HEK293 (cell line): ENCODE results near the gene NIN.
A peak's percentile ranks its signal among the peaks of the same experiment; 100 is the strongest.

Experiments used
- CTCF ChIA-PET: fragments of 350-600 bp; formaldehyde crosslinking; extraction: SDS; loops from one replicate; lab custom pipeline; 2021; ENCODE audit warnings: antibody characterized with exemption; lab: Yijun Ruan, JAX
- POLR2A ChIA-PET: fragments of 300-600 bp; formaldehyde crosslinking; extraction: SDS; loops from one replicate; lab custom pipeline; 2020; ENCODE audit warnings: antibody characterized with exemption, inconsistent platforms; lab: Yijun Ruan, JAX
- H3K27ac ChIP-seq: fragments of 200-500 bp; sonication (Bioruptor generic); 2 replicates; pipeline ENCODE4 v1.5.1; 2014; ENCODE audit warnings: low read depth, low read length, control low read depth, inconsistent platforms; ENCODE audit errors: extremely low read depth
- H3K36me3 ChIP-seq, 2 experiments: fragments of 200-500 bp in 1 of 2; sonication (Bioruptor generic) in 1 of 2; 1 replicate in 1 of 2; 2 replicates in 1 of 2; pipeline ENCODE4 v1.5.1; 2014 to 2017; ENCODE audit warnings: inconsistent platforms in 2 of 2, low read length in 2 of 2; ENCODE audit not compliant: control insufficient read depth in 2 of 2, insufficient read depth in 1 of 2
- H3K4me1 ChIP-seq: fragments of 200-500 bp; sonication (Bioruptor generic); 2 replicates; pipeline ENCODE4 v1.5.1; 2014; ENCODE audit warnings: mild to moderate bottlenecking, low read length, inconsistent platforms; ENCODE audit not compliant: control insufficient read depth, insufficient read depth
- H3K4me3 ChIP-seq: 2 replicates; pipeline ENCODE4 v1.5.1; 2011; ENCODE audit warnings: low read depth, mild to moderate bottlenecking, control low read depth, low read length, moderate library complexity
- H3K9me3 ChIP-seq: fragments of 200-500 bp; sonication (Bioruptor generic); 2 replicates; pipeline ENCODE4 v1.5.1; 2014; ENCODE audit warnings: low read depth, low read length, inconsistent platforms; ENCODE audit not compliant: control insufficient read depth, insufficient read depth
- BCL11A ChIP-seq: fragments of 450-650 bp; formaldehyde crosslinking; IDR thresholded peaks from 2 replicates; pipeline ENCODE4 v1.5.1; 2016; ENCODE audit warnings: low read depth, missing biosample characterization, missing genetic modification characterization
- EGR2 ChIP-seq: fragments of 450-650 bp; formaldehyde crosslinking; IDR thresholded peaks from 2 replicates; pipeline ENCODE4 v1.5.1; 2016; ENCODE audit warnings: low read depth, missing biosample characterization, missing genetic modification characterization
- GLI4 ChIP-seq: fragments of 450-650 bp; formaldehyde crosslinking; IDR thresholded peaks from 2 replicates; pipeline ENCODE4 v1.5.1; 2016; ENCODE audit warnings: missing biosample characterization, missing genetic modification characterization
- KLF1 ChIP-seq: fragments of 450-650 bp; formaldehyde crosslinking; IDR thresholded peaks from 2 replicates; pipeline ENCODE4 v1.5.1; 2016; ENCODE audit warnings: missing biosample characterization, missing genetic modification characterization
- OVOL3 ChIP-seq: fragments of 450-650 bp; formaldehyde crosslinking; IDR thresholded peaks from 2 replicates; pipeline ENCODE4 v1.5.1; 2016; ENCODE audit warnings: missing biosample characterization, missing genetic modification characterization
- SP2 ChIP-seq: fragments of 450-650 bp; formaldehyde crosslinking; IDR thresholded peaks from 2 replicates; pipeline ENCODE4 v1.5.1; 2016; ENCODE audit warnings: missing biosample characterization, missing genetic modification characterization
- SP7 ChIP-seq: fragments of 450-650 bp; formaldehyde crosslinking; IDR thresholded peaks from 2 replicates; pipeline ENCODE4 v1.5.1; 2016; ENCODE audit warnings: missing biosample characterization, missing genetic modification characterization
- ZBTB6 ChIP-seq: fragments of 450-650 bp; formaldehyde crosslinking; IDR thresholded peaks from 2 replicates; pipeline ENCODE4 v1.5.1; 2017; ENCODE audit warnings: missing biosample characterization, missing genetic modification characterization
- ZBTB7A ChIP-seq: fragments of 450-650 bp; formaldehyde crosslinking; IDR thresholded peaks from 2 replicates; pipeline ENCODE4 v1.5.1; 2016; ENCODE audit warnings: low read depth, missing biosample characterization, missing genetic modification characterization
- ZFHX2 ChIP-seq: fragments of 450-650 bp; formaldehyde crosslinking; conservative IDR thresholded peaks from 2 replicates; pipeline ENCODE4 v1.5.1; 2016; ENCODE audit warnings: missing biosample characterization, missing genetic modification characterization
- ZNF121 ChIP-seq: fragments of 450-650 bp; formaldehyde crosslinking; IDR thresholded peaks from 2 replicates; pipeline ENCODE4 v1.5.1; 2016; ENCODE audit warnings: missing biosample characterization, missing genetic modification characterization
- ZNF133 ChIP-seq: fragments of 450-650 bp; formaldehyde crosslinking; IDR thresholded peaks from 2 replicates; pipeline ENCODE4 v1.5.1; 2016; ENCODE audit warnings: missing biosample characterization, missing genetic modification characterization
- ZNF140 ChIP-seq: fragments of 450-650 bp; formaldehyde crosslinking; IDR thresholded peaks from 2 replicates; pipeline ENCODE4 v1.5.1; 2016; ENCODE audit warnings: missing biosample characterization, missing genetic modification characterization
- ZNF155 ChIP-seq: fragments of 450-650 bp; formaldehyde crosslinking; IDR thresholded peaks from 2 replicates; pipeline ENCODE4 v1.5.1; 2016; ENCODE audit warnings: missing biosample characterization, missing genetic modification characterization
- ZNF174 ChIP-seq: fragments of 450-650 bp; formaldehyde crosslinking; IDR thresholded peaks from 2 replicates; pipeline ENCODE4 v1.5.0; 2017; ENCODE audit warnings: missing biosample characterization, mild to moderate bottlenecking, missing genetic modification characterization
- ZNF354C ChIP-seq: fragments of 450-650 bp; formaldehyde crosslinking; IDR thresholded peaks from 2 replicates; pipeline ENCODE4 v1.5.1; 2016; ENCODE audit warnings: missing biosample characterization, missing genetic modification characterization, low read depth, borderline replicate concordance
- ZNF426 ChIP-seq: fragments of 450-650 bp; formaldehyde crosslinking; IDR thresholded peaks from 2 replicates; pipeline ENCODE4 v1.5.1; 2017; ENCODE audit warnings: missing biosample characterization, missing genetic modification characterization, mild to moderate bottlenecking, inconsistent platforms, moderate library complexity
- ZNF433 ChIP-seq: fragments of 450-650 bp; formaldehyde crosslinking; IDR thresholded peaks from 2 replicates; pipeline ENCODE4 v1.5.1; 2016; ENCODE audit warnings: missing biosample characterization, missing genetic modification characterization, low read depth
- ZNF449 ChIP-seq: fragments of 450-650 bp; formaldehyde crosslinking; IDR thresholded peaks from 2 replicates; pipeline ENCODE4 v1.5.1; 2017; ENCODE audit warnings: missing biosample characterization, mild to moderate bottlenecking, missing genetic modification characterization, moderate library complexity
- ZNF521 ChIP-seq: fragments of 450-650 bp; formaldehyde crosslinking; IDR thresholded peaks from 2 replicates; pipeline ENCODE4 v1.5.1; 2017; ENCODE audit warnings: missing biosample characterization, mild to moderate bottlenecking, missing genetic modification characterization
- ZNF571 ChIP-seq: fragments of 450-650 bp; formaldehyde crosslinking; IDR thresholded peaks from 2 replicates; pipeline ENCODE4 v1.5.0; 2017; ENCODE audit warnings: missing biosample characterization, missing genetic modification characterization
- ZNF600 ChIP-seq: fragments of 450-650 bp; formaldehyde crosslinking; IDR thresholded peaks from 2 replicates; pipeline ENCODE4 v1.5.1; 2016; ENCODE audit warnings: missing biosample characterization, missing genetic modification characterization
- ZNF670 ChIP-seq: fragments of 450-650 bp; formaldehyde crosslinking; IDR thresholded peaks from 2 replicates; pipeline ENCODE4 v1.5.1; 2016; ENCODE audit warnings: missing biosample characterization, missing genetic modification characterization, low read depth
- ZXDB ChIP-seq: fragments of 450-650 bp; formaldehyde crosslinking; IDR thresholded peaks from 2 replicates; pipeline ENCODE4 v1.5.1; 2016; ENCODE audit warnings: missing biosample characterization, missing genetic modification characterization
- TF ChIP-seq, protein P1 (sequence below): fragments of 450-650 bp; formaldehyde crosslinking; IDR thresholded peaks from 2 replicates; pipeline ENCODE4; 2016; ENCODE audit warnings: missing biosample characterization, missing genetic modification characterization

NIN gene

GRCh38 chr14:50704454-50705010, 126.4 kb downstream of the NIN start:
- no peaks in the 10 kb centered on the region for H3K9me3 ChIP-seq
- no peaks in the 10 kb centered on the region for H3K36me3 ChIP-seq
- H3K4me3 ChIP-seq, result no peak overlapping the region
- H3K4me1 ChIP-seq, result no peaks in the 10 kb centered on the region
- ChIA-PET CTCF (interaction anchor here (0.7 to 1.1 kb wide), 2 partner anchors 10 to 70 kb away, joined by 3 to 5 read pairs; no protein-coding TSS in a partner anchor), POLR2A (no interaction called here)
- TF ChIP-seq ZNF600, result no peak
- TF ChIP-seq, protein P1, sequence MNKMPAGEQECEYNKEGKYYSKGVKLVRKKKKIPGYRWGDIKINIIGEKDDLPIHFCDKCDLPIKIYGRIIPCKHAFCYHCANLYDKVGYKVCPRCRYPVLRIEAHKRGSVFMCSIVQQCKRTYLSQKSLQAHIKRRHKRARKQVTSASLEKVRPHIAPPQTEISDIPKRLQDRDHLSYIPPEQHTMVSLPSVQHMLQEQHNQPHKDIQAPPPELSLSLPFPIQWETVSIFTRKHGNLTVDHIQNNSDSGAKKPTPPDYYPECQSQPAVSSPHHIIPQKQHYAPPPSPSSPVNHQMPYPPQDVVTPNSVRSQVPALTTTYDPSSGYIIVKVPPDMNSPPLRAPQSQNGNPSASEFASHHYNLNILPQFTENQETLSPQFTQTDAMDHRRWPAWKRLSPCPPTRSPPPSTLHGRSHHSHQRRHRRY (tag by site-specific recombination), result no peak
- TF ChIP-seq SP7, result no peak
- no peak for TF ChIP-seq ZNF426 (tag by site-specific recombination)
- no peak for TF ChIP-seq ZNF571 (tag by site-specific recombination)
- no peak for TF ChIP-seq BCL11A (tag by site-specific recombination)
- no peak for TF ChIP-seq ZXDB (tag by site-specific recombination)
- TF ChIP-seq SP2 (tag by site-specific recombination), result no peak
- TF ChIP-seq GLI4 (tag by site-specific recombination), result no peak
- no peak for TF ChIP-seq ZNF174 (tag by site-specific recombination)
- no peak for TF ChIP-seq OVOL3 (tag by site-specific recombination)
- no peak for TF ChIP-seq ZBTB7A (tag by site-specific recombination)
- TF ChIP-seq ZNF670 (tag by site-specific recombination), result no peak
- TF ChIP-seq ZNF155 (tag by site-specific recombination), result no peak
- TF ChIP-seq ZNF121, result no peak
- H3K27ac ChIP-seq, result no peak overlapping the region

DNA sequence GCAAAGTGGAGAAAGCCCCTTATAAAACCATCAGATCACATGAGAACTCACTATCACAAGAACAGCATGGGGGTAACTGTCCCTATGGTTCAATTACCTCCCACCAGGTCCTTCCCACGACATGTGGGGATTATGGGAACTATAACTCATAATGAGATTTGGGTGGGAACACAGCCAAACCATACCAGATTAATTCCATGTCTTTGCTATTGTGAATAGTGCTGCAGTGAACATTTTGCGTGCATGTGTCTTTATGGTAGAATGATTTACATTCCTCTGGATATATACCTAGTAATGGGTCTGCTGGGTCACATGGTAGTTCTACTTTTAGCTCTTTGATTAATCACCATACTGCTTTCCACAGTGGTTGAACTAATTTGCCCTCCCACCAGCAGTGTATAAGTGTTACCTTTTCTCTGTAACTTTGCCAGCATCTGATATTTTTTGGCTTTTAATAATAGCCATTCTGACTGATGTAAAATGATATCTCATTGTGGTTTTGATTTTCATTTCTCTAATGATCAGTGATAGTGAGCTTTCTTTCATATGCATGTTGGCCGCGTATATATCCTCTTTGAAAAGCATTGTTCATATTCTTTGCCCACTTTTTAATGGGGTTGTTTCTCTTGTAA, 133.2 kb downstream of the NIN start:
- H3K27ac ChIP-seq, result no peak overlapping the region
- ChIA-PET POLR2A (no interaction called here), CTCF (interaction anchor here (1.8 kb wide), 1 partner anchor 16 kb away, joined by 4 read pairs; no protein-coding TSS in a partner anchor)
- no peak for TF ChIP-seq ZNF354C (tag by site-specific recombination)
- peak; percentile 67 for TF ChIP-seq ZFHX2 (tag by site-specific recombination)
- no peak for TF ChIP-seq ZNF140 (tag by site-specific recombination)
- TF ChIP-seq ZNF433 (tag by site-specific recombination), result no peak
- TF ChIP-seq ZNF521 (tag by site-specific recombination), result no peak
- 0 out of 2 replicates have a peak, but pooled peaks have one; percentile 10 for TF ChIP-seq EGR2
- TF ChIP-seq KLF1 (tag by site-specific recombination), result no peak
- peak; percentile 40; the same call in 1 of the 2 replicates for TF ChIP-seq ZNF133 (tag by site-specific recombination)
- no peak for TF ChIP-seq ZNF449 (tag by site-specific recombination)
- TF ChIP-seq ZBTB6, result no peak
- H3K4me1 ChIP-seq, result no peaks in the 10 kb centered on the region
- H3K36me3 ChIP-seq, result no peaks in the 10 kb centered on the region
- H3K4me3 ChIP-seq, result no peak overlapping the region
- no peaks in the 10 kb centered on the region for H3K9me3 ChIP-seq
